GM04503 (cell line): ENCODE data around the gene ZNF165.
A peak's percentile ranks its signal among the peaks of the same experiment; 100 is the strongest.
"Not testable (repeated sequence)": the region's sequence is repeated elsewhere in the genome, so short reads cannot be mapped to it uniquely, and the experiment has no call there.

Experiments used
- DNase-seq: peaks from one replicate; pipeline ENCODE4 v3.0.0-alpha.2; 2012; ENCODE audit warnings: low read depth

ZNF165 gene

GRCh38 chr6:28080381-28080630, at the start of gene ZNF165:
Gene ZNF165 (plus strand): TSS chr6:28080568. CDS start chr6:28085481, 4,913 bp downstream.
- DNase-seq, result not testable (repeated sequence)

DNA sequence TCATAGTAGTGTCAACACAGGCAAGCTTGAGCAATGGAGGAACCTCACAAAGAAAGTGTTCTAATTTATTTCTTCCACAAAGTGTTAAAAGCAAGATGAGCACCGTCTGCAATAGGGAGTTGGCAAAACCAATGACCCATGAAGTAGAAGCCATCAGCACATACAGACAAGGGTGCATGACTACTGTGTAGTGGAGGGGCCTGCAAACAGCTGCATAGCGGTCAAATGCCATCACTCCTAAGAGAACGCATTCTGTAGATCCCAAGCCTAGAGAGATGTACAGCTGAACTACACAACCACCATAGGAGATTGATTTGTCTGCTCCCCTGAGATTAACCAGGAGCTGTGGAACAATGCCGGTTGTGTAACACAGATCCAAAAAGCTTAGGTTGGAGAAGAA, 26.8 kb upstream of the ZNF165 start:
- DNase-seq, result no peak

- no peak for DNase-seq
Measured at GRCh38 chr6:28060405-28060804, 20.0 kb upstream of the ZNF165 start.

DNA sequence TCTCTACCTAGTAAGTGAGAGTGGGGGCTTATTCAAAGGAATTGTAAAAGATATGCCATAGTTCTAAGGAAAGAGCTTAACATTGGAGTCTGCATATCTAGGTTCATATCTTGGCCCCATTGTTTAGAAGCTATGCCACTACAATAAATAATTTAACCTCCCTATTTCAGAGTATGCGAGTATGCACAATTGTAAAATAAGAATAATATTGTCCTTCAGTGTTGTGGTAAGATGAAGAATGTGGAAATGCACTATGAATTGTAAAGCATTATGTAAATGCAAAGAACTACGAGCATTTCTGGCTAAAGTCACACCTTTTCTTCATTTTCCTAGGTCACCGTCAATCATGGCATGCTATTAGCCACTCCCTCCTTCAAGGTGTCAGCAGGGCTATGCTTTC, 16.1 kb upstream of the ZNF165 start:
- no peak for DNase-seq

- no peak for DNase-seq
Measured at GRCh38 chr6:28068067-28068466, 12.3 kb upstream of the ZNF165 start.

DNA sequence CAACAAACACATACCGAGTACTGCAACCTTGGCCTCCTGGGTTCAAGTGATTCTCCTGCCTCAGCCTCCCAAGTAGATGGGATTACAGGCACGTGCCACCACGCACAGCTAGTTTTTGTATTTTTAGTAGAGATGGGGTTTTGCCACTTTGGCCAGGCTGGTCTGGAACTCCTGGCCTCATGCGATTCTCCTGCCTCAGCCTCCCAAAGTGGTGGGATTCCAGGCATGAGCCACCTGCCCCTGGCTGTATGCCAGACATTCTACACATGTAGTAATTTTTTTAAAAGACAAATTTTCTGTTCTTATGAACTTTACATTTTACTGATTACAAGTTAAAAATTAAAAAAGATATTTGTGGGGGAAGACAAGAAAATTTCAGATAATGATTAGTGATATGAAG, 9.4 kb upstream of the ZNF165 start:
- not testable (repeated sequence) for DNase-seq

- DNase-seq, result no peak
Measured at GRCh38 chr6:28078050-28078449, 2.3 kb upstream of the ZNF165 start.

DNA sequence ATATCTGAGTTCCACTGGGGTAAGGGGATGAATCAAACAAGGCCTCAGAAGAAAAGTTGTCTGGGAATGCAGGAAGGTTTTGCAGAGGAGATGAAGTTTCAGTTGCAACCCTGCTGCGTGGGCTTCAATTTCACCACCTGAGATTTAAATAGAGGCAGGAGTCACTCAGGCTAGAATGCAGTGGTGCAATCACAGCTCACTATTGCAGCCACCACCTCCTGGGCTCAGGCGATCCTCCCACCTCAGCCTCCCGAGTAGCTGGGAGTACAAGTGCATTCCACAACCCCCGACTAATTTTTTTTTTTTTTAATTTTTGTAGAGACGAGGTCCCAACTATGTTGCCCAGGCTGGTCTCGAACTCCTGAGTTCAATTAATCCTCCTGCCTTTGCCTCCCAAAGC, 1.5 kb upstream of the ZNF165 start:
- no peak for DNase-seq

DNA sequence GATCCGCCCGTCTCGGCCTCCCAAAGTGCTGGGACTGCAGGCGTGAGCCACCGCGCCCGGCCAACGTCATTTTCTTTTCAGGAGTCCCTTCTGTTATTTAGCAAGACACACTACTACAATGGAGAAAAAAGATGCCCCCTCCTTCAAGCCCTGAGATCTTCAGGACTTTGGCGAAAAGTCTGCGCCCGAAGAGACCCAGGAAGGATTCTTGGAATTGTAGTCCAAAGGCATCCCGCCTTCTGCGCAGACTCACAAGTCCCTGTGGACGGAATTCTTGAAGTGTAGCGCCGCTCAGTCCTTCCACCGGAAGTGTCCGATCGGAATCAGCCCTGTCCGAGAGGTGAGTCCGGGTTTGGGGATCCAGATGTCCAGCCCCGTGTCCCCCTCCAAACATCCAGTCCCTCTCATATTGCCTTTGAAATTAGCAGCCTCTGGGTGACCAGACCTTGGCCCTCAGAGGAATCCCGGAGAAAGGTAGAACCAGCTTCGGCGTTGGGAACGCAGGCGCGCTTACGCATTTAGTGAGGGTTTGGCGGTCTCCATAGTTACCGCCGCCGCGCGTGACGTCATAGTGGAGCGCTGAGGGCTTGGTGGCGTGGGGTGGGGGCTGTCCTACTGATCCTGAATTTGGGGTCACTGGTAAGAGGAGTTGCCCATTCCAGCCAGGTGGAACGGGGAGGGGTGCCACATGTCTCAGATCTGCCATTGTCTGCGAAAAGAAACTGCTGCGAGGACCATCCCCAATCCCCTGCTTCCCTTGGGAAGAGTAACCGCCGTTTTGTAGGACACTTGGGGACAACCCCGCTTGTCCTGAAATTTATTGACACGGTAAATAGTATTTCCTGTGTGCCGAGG, 490 bp downstream of the ZNF165 start:
- DNase-seq, result peak; percentile 83

- no peak for DNase-seq
Measured at GRCh38 chr6:28081486-28081751, 1.1 kb downstream of the ZNF165 start.

DNA sequence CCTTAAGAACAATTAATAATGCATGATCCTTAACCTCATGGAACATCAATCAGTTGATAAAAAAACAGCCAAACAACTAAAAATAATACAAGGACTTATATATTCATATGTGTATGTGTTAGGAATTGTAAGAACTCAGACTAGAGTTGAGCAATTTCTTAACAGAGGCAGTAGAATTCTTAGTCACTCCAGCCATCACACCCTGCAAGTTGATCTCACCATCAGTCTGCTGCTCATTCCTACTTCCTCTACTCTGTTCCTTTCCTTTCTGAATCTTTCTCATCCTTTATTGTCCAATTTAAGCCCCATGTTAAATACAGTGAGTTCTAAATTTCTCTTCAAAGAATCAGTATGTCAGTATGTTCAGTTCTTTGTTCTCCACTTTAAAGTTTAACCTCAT, 2.6 kb downstream of the ZNF165 start:
- no peak for DNase-seq

DNA sequence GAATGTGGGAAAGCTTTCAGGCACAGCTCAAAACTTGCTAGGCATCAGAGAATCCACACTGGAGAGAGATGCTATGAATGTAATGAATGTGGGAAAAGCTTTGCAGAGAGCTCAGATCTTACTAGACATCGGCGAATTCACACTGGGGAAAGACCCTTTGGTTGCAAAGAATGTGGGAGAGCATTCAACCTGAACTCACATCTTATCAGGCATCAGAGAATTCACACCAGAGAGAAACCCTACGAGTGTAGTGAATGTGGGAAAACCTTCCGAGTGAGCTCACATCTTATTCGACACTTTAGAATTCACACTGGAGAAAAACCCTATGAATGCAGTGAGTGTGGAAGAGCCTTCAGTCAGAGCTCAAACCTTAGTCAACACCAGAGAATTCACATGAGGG, 8.7 kb downstream of the ZNF165 start:
- DNase-seq, result no peak

- DNase-seq, result no peak
Measured at GRCh38 chr6:28090917-28091586, 10.7 kb downstream of the ZNF165 start.

DNA sequence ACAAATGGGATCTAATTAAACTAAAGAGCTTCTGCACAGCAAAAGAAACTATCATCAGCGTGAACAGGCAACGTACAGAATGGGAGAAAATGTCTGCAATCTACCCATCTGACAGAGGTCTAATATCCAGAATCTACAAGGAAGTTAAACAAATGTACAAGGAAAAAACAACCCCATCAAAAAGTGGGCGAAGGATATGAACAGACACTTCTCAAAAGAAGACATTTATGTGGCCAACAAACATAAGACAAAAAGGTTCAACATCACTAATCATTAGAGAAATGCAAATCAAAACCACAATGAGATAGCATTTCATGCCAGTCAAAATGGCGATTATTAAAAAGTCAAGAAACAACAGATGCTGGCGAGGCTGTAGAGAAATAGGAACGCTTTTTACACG, 21.9 kb downstream of the ZNF165 start:
- DNase-seq, result not testable (repeated sequence)

DNA sequence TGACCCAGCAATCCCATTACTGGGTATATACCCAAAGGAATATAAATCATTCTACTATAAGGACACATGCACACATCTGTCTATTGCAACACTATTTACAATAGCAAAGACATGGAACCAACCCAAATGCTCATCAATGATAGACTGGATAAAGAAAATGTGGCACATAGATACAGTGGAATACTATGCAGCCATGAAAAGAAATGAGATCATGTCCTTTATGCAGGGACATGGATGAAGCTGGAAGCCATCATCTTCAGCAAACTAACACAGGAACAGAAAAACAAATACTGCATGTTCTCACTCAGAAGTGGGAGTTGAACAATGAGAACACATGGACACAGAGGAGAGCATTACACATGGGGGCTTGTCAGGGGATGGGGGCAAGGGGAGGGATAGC, 22.3 kb downstream of the ZNF165 start:
- not testable (repeated sequence) for DNase-seq

- DNase-seq, result no peak
Measured at GRCh38 chr6:28104392-28105244, 24.2 kb downstream of the ZNF165 start.

DNA sequence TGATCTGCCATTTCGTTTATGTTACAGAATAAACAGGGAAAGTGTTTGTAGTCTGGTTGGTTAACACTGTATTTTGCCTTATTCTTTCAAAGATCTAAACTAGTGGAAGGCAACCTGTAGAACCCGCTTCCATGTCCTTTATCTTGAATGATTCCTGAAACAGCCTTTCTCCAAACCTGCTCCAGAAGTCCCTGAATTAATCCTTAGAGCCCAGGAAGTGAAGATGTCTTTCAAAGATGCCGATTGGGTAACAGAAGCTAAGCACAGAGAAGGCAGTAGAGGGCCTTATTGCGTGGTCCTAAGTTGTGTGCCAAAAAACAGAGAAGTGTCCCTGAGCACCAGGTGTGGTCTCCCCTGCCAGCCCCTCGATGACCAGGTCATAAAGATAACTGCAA, 24.9 kb downstream of the ZNF165 start:
- DNase-seq, result no peak

- no peak for DNase-seq
Measured at GRCh38 chr6:28107506-28107905, 27.1 kb downstream of the ZNF165 start.

GRCh38 chr6:28111964-28112363, 31.6 kb downstream of the ZNF165 start:
- no peak for DNase-seq

GRCh38 chr6:28115799-28116198, 35.4 kb downstream of the ZNF165 start:
- DNase-seq, result no peak

DNA sequence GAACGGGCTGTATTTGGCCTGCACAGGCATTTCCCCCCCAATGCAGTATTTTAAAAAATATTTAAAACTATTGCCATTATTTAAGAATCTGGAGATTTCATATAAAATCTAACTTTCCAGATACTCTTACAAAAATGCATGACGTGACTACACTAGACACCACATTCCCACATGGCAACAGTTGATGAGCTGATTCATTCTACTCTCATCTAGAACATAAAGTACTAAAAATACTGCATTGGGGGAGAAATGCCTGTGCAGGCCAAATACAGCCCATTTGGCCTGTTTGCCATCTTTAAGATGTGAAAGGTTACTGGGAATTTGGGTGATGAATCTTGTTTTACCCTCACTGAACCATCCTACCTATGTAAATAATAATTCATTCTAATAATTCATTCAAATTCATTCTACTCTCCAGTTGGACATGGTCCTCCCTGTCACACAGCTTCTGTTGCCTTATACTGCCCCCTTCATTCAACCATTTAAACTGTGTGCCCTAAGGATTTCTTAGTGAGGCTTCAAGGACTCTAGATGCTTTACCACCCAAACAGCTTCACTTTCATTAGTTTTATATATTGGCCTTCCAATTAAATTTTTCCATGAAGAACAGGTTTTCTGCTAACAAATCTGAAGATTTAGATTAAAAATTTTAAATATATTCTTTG, 37.1 kb downstream of the ZNF165 start:
- no peak for DNase-seq

DNA sequence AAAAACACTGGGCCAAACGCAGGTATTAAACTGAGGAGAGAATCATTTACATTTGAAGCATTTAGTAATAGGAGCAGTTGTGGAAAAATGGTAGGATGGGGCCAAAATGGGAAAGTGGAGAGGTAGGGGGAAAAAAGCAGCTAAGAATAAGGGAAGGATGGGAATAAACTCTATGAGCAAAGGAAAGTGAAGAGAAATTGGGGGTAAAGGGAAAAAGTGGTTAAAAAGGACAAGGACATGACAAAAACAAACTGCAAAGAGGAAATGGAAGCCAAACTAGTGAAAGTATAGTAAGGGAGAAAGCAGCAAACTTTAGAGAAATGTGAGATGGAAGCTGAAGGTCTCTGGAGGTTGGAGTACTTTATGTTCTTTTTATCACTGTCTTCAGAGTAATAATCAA, 37.8 kb downstream of the ZNF165 start:
- no peak for DNase-seq

DNA sequence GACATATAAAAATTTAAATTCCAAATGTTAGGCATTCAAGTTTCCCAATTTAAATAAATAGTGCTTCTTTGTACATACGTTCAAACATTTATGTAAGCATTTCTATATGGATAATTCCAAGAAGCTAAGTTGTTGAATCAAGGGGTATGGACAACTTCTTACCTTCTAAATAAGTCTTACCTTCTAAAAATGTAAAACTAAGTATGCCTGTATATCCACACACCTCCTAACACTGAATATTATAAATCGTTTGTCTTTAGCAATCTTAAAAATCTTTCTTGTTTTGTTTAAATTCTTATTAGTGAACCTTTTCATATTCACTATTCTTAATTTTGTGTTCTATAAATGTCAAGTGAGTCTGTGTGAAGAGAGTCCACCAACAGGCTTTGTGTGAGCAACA, 41.5 kb downstream of the ZNF165 start:
- DNase-seq, result no peak
